ENCODE results near the gene SORCS2. TPM values are rescaled to one million over a fixed set of nuclear protein-coding genes. Genes with fewer than 3 reads are reported as not detected.

The SORCS2 gene
- total and polyA plus RNA-seq, 2 of the 13 experiments (the other 11 are each of a cell fraction or from before 2014, with no cell fraction given) = 0.82 to 1.0 TPM

DNA sequence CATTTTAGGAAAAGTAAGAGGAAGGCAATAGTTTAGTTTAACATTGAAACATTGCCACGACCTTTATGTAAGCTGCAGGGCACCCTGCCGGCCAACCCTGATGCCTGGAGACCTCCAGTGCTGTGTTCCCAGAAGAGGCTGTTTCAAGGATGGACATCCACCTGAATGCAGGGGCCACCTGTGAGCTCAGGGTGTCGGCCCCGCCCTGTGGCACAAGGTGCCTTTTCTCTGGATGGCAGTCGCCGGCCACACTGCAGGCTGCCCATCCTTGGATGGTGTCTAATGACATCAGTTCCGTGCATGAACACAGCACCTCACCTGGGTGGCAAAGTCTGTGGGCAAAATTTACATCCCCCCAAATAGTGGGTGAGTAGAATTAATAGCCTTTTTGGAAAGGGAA is 567.3 kb downstream of the SORCS2 start (continued):
- TF ChIP-seq, protein P1, sequence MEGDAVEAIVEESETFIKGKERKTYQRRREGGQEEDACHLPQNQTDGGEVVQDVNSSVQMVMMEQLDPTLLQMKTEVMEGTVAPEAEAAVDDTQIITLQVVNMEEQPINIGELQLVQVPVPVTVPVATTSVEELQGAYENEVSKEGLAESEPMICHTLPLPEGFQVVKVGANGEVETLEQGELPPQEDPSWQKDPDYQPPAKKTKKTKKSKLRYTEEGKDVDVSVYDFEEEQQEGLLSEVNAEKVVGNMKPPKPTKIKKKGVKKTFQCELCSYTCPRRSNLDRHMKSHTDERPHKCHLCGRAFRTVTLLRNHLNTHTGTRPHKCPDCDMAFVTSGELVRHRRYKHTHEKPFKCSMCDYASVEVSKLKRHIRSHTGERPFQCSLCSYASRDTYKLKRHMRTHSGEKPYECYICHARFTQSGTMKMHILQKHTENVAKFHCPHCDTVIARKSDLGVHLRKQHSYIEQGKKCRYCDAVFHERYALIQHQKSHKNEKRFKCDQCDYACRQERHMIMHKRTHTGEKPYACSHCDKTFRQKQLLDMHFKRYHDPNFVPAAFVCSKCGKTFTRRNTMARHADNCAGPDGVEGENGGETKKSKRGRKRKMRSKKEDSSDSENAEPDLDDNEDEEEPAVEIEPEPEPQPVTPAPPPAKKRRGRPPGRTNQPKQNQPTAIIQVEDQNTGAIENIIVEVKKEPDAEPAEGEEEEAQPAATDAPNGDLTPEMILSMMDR (CRISPR knock-in tag; IDR thresholded peaks at IDR 0.05) = no peak
- TF ChIP-seq TCF7 (IDR thresholded peaks at IDR 0.05; ENCODE audit: low read depth) (no peak), JARID2 (CRISPR knock-in tag; IDR thresholded peaks at IDR 0.05; ENCODE audit: insufficient replicate concordance) (no peak), ZBTB1 (CRISPR knock-in tag; IDR thresholded peaks at IDR 0.05; ENCODE audit: borderline replicate concordance) (no peak)

DNA sequence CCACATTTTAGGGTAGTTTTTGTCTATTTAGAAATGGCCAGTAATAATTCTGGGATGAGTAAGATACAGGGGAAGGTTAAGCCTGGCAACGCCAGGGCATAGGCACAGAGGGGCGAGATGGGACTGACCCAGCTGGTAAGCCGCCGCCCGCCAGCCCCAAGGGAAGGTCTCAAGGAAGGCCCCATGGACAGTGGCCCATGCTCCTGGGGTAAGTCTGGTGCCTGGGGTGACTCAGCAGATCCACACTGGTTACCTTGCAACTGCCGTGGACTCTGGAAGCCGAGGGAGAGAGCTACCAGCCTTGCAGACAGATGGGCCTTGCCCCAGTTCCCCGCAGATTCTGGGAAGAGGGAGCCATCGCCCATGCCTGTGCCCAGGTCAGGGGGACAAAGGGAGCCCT is 567.9 kb downstream of the SORCS2 start:
- Histone ChIP-seq H3K27me3 (ENCODE audit: control insufficient read depth in 1 of 2, insufficient read depth in 2 of 2, low read length in 2 of 2) (no peaks in the 10 kb centered on the region), H3K27ac (ENCODE audit: extremely low read length, insufficient read depth, low read length) (no peak overlapping the region), H3K4me2 (ENCODE audit: low read depth, low read length) (no peak overlapping the region), H3K4me1 (ENCODE audit: insufficient read depth, low read length) (peaks cover 46% of the 10 kb centered on the region), H2AFZ (ENCODE audit: low read length) (no peak overlapping the region), H3K9me3 (ENCODE audit: low read length) (no peaks in the 10 kb centered on the region), H3K79me2 (ENCODE audit: insufficient read depth, low read length) (no peaks in the 10 kb centered on the region), H3K9ac (ENCODE audit: insufficient read depth, low read depth, low read length) (no peak overlapping the region), H3K4me3 (replicated peaks in 1 of 3; ENCODE audit: insufficient read depth in 1 of 3, low read depth in 2 of 3, low read length in 3 of 3) (no peak overlapping the region), H4K20me1 (ENCODE audit: insufficient read depth, low read length) (no peaks in the 10 kb centered on the region), H3K36me3 (replicated peaks in 1 of 2; ENCODE audit: control insufficient read depth in 1 of 2, insufficient read depth in 2 of 2, low read length in 2 of 2) (peaks cover 2 to 4% of the 10 kb centered on the region in 2 experiments; a peak in 1 of 5 replicates)
- ChIA-PET CTCF (ENCODE audit: low intra/inter-chr PET ratio, low total read pairs) (no interaction called here), POLR2A (no interaction called here)
- intact Hi-C loops (cut with micrococcal nuclease; ENCODE audit: unreplicated experiment) = no loop called here
- no peak for DNase-seq (ENCODE audit: low spot score)
- no peak for FAIRE-seq
- WGBS (ENCODE audit: low lambda C conversion rate) = 94% methylated on average over 9 of the region's 9 CpGs
- no TSS peak for BruUV-seq (replicated peaks)
- no peak for TF ChIP-seq MED1 (CRISPR knock-in tag; IDR thresholded peaks at IDR 0.05)
- TF ChIP-seq NFE2 (CRISPR knock-in tag; IDR thresholded peaks at IDR 0.05) = peak; percentile 25; the same call in 1 of the 2 replicates
- TF ChIP-seq NFE2L2 (IDR thresholded peaks at IDR 0.05; ENCODE audit: low read length) = peak; percentile 57; the same call in 1 of the 2 replicates
- no peak for TF ChIP-seq PAWR (CRISPR knock-in tag; IDR thresholded peaks at IDR 0.05; ENCODE audit: borderline replicate concordance)
- no peak for TF ChIP-seq HMGA1 (CRISPR knock-in tag; conservative IDR thresholded peaks at IDR 0.05)
- ATAC-seq = no peak
- in situ Hi-C loops (cut with HindIII; ENCODE audit: extremely low pct_ligation_motif_present, low pct_unique_long_range_greater_than_20kb) = no loop called here
